Prostate gland (tissue), 2 donors: ENCODE measurements around the gene NPBWR2.

Source experiments
- POLR2AphosphoS5 ChIP-seq: sonication (generic); formaldehyde crosslinking; IDR thresholded peaks from one replicate; pipeline ENCODE4 v1.6.1; 2017; ENCODE audit warnings: antibody characterized with exemption
- TF ChIP-seq, protein P1 (sequence below), 4 experiments: fragments of 200-600 bp in 2 of 4; fragments of 450-650 bp in 2 of 4; sonication (generic) in 2 of 4; IDR thresholded peaks; 1 replicate in 3 of 4; 2 replicates in 1 of 4; pipeline ENCODE4 v1.5.1; 2016 to 2019; ENCODE audit warnings: antibody characterized with exemption in 4 of 4, mild to moderate bottlenecking in 2 of 4, moderate library complexity in 2 of 4

DNA sequence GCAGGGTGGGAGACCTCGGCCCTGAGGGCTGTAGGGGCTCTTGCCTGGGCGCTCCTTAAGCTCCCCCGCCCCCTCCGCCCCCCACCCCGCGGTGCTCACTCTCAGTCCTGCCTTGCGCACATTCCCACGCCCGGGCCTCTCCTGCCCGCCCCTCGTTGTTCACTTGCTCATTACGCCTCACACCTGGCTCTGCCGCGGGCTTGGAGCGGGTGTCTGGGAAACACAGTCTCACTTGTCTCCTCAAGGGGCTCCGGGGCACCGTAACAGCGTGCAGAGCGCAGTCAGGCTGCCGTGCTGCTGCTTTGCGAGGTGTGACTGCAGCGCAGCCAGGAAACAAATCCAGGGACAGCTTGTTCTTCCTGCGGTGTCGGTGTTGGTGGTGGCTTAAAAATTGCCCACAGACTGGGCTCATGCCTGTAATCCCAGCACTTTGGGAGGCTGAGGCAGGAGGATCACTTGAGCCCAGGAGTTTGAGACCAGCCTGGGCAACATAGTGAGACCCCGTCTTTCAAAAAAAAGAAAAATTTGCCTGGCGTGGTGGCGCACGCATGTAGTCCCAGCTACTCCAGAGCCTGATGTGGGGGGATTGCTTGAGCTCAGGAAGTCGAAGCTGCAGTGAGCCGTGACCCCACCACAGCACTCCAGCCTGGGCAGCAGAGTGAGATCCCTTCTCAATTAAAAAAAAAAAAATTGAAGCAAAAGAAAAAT, 4.6 kb downstream of the NPBWR2 start:
- TF ChIP-seq, protein P1, sequence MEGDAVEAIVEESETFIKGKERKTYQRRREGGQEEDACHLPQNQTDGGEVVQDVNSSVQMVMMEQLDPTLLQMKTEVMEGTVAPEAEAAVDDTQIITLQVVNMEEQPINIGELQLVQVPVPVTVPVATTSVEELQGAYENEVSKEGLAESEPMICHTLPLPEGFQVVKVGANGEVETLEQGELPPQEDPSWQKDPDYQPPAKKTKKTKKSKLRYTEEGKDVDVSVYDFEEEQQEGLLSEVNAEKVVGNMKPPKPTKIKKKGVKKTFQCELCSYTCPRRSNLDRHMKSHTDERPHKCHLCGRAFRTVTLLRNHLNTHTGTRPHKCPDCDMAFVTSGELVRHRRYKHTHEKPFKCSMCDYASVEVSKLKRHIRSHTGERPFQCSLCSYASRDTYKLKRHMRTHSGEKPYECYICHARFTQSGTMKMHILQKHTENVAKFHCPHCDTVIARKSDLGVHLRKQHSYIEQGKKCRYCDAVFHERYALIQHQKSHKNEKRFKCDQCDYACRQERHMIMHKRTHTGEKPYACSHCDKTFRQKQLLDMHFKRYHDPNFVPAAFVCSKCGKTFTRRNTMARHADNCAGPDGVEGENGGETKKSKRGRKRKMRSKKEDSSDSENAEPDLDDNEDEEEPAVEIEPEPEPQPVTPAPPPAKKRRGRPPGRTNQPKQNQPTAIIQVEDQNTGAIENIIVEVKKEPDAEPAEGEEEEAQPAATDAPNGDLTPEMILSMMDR (IDR thresholded peaks at IDR 0.05), result no peak
- no peak for TF ChIP-seq POLR2AphosphoS5
